Islet of Langerhans (tissue), 1 donor: ENCODE data around the gene MON1B.
"Not testable (repeated sequence)": the region's sequence is repeated elsewhere in the genome, so short reads cannot be mapped to it uniquely, and the experiment has no call there.

Experiments
- FAIRE-seq: peaks from one replicate; lab custom pipeline; 2011; peaks lifted over from hg19 to GRCh38; lab: Jason Lieb, UNC

MON1B gene

DNA sequence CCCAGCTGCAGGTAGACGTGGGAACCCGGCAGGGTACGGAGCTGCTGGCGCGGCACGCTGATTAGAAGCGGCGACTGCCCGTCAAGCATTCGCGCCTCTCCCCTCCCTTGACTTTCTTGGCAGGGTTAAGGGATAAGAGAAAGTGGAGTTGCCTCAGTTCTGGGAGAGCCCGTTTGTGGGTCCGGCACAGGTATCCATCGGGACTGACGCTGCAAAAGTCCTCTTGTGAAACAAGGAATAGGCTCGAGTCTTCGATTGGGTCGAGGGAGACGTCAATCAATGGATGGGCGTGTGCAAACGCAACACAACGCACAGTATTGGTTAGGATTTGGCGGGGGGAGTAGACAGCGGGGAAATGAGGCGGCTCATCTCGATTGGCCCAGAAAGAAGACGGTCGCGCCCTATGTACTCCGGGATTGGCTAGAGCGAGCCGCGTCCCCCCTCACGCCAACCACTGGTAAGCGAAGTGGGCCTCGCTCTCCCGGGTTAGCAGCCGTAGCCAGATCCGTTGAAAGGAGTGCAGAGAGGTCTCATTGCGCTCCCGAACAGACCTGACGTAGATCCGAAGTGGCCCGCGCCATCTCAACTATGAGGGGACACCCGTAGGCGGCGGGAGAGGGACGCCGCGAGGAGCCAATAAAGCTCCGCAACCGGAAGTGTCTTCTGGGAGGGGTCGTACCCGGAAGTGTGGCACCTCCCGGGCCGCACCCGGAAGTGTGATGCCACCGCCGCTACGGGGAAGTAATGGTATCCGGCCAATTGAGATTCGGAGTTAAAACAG is at the start of gene MON1B:
Gene MON1B (plus strand): TSS at position 713 of the 781 bp plus-strand sequence. CDS start 296 bp downstream, outside the sequence.
- FAIRE-seq, result peak; percentile 94

DNA sequence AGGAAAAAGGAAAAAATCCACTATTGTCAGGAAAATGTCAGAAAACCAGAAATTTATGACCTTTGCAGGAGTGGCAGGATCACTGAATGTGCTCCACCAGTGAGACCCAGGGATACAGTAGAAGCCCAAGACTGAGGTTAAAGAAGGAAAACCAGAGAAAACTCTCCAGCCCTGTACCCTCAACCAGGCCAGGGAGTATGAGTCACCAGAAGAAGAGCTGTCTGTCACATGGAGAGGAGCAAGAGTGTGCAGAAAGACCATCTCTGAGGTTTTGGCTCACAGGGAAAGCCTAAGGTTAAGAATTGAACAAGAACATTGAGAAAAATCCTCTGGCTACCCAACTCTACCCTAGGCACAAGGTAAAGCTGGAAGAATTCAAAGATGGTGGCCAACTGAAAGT is 47.6 kb upstream of the MON1B start:
- FAIRE-seq, result no peak

DNA sequence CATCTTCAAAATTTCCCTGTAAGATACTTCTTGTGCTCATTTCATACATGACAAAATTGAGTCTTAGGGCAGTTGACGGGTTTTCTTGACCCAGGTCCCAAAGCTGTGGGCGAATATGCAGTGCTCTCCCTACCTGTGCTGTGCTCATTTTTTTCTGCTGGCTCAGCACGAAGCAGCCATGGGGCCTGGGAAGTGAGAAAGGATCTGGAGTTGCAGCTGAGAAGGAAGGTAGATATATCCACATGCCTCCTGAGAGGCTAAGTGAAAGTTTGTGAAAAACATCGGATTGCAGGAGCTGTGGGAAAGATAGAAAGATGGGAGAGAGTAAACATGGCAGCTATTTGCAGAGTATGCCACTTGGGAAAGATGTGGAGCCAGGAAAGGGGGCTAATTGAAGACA is 42.9 kb upstream of the MON1B start:
- no peak for FAIRE-seq

DNA sequence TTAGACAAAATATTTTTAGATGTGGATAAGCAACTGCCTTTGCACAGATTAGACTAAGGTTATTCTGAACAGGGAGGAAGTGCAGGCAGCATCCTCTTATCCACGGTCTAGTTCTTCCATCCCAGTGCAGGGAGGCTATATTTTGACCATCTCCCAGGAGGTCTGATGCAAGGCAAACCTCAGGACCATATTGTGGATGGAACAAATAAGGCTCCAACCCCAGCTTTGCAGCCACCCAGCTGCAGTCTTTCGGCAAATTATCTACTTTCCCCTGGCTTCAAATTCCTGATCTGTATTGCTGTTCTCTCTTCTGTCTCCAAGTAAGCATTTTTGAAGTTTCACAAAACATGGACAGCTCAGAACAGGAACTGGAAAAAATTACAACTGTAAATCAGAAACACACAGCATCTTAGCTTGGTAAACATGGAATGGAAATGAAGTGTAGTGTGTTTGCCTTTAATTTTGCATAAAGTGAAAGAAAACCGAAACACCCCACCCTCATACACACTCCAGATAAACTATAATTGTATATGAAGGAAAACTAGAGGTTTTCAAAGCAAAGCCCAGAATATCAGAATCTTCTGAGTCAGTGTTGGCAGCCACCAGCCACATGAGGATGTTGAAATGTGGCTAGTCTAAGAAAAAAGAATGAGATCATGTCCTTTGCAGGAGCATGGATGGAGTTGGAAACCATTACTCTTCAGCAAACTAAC is 33.5 kb upstream of the MON1B start:
- no peak for FAIRE-seq

DNA sequence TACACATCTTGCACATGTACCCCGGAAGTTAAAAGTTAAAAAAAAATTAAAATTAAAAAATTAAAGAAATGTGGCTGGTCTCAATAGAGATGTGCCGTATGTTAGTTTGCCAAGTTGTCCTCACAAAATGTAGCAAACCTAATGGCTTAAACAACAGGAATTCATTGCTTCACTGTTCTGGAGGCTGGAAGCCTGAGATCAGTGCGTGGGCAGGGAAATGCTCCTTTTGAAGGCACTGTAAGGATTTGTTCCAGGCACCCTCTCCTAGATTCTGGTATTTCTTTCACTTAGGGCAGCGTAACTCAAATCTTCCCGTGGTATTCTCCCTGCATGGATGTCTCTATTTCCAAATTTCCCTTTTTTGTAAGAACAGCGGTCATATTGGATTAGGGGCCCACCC is 32.7 kb upstream of the MON1B start:
- FAIRE-seq, result no peak

DNA sequence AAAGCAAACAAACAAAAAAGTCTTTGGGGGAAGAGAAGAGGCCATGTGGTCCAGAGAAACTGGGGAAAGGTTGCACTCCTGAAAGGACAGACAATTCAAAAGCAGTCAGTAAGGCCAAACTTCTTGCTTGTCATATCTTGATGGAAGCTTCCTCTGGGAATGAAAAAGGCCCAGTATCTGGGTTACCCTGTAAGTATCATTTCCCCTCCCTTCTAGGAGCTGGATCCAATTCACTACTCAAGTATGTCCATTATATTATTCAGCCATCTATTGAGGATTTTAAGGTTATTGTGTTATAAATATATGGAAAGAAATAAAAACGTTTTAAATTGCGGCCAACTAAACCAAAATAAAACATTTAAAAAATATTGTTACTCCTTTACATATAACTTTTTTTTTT is 26.0 kb upstream of the MON1B start:
- FAIRE-seq, result no peak

DNA sequence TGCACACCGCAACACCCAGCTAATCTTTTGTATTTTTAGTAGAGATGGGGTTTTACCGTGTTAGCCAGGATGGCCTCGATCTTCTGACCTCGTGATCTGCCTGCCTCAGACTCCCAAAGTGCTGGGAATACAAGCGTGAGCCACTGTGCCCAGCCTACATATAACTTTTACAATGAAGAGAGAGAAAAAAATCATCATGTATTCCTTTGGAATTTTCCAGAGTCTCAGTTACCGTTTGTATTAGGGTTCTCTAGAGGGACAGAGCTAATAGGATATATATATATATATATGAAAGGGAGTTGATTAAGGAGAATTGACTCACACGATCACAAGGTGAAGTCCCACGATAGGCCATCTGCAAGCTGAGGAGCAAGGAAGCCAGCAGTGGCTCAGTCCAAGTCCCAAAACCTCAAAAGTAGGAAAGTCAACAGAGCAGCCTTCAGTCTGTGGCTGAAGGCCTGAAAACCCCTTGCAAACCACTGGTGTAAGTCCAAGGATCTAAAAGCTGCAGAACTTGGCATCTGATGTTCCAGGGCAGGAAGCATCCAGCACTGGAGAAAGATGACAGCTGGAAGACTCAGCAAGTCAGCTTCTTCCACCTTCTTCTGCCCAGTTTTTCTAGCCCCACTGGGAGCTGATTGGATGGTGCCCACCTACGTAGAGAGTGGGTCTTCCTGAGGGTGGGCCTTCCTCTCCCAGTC is 25.3 kb upstream of the MON1B start:
- FAIRE-seq, result not testable (repeated sequence)

DNA sequence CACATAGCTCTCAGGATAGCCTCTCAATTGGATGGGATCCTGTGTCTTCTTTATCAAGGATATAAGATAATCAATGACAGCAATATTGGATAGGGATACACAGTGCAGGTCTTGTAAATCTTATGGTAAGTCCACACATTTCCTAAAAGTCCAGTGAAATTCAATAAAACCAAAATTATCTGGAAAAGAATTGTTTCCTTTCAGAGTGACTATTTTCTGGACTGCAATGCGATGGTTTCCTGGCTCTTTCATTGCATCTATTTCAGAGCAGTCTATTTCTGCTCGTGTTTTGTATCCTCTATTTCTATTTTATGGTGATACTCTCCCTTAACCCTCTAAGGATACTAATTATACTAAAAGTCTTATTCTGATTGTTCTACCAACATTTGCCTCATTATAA is 24.3 kb upstream of the MON1B start:
- FAIRE-seq, result no peak

DNA sequence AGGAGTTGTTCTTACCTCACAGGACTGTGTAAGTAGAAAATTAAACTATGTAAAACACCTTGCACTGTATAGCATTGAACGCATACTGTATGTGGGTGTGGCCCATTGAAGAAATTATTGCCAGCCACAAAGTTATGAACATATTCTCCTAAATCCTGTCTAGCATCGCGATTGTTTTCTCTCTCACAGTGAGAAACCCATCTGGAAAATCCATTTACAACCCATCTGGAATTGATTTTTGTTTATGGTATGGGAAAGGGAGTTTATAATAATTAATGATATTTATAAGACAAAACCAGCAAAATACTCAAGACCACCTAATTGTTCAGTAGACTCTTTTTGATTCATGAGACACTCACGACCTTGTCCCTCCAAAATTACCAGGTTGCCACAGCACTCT is 22.1 kb upstream of the MON1B start:
- no peak for FAIRE-seq

DNA sequence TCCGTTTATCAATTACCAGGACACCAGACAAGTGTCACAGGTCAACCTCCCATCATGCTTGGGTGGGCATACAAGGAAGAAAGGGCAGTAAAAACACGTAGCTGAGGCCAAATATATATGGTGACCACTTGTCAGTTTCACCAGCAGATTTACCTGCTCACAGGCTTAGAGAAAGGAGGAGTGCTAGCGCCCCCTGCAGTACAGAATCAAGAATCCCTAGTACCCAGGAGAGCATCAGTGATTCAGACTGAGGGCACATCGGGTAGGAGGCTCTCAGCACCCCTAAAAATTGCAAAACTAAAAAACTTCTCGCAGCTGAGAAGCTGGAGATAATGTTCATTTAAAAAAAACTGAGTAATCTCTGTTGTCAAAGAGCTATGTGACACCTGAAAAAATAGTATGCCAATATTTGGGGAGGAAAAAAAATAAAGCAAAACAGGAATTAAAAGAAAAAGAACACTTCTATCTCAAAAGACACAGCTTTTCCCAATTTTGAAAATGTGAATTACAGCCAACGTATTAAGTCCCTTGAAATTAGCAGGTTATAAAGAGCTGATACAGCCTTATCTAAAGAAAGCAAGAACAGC is 21.2 kb upstream of the MON1B start:
- FAIRE-seq, result no peak

DNA sequence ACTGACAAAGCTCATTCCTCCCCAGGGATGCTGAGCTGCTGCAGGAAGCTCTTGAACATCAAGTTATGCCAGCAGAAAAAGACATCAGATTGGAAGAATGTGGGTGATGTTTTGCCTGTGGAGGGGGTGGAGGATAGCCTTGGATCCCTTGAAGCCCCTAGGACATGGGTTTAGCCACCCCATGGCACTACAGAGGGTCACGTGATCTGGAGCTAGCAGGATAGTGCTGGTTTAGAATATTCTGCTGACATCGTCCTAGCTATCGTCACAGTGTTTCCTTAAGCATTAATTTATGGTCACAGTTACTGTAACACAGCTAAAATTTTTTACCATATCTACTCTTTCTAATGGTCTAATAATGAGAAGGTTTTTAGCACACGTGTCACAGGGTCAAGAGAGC is 20.2 kb upstream of the MON1B start:
- no peak for FAIRE-seq

DNA sequence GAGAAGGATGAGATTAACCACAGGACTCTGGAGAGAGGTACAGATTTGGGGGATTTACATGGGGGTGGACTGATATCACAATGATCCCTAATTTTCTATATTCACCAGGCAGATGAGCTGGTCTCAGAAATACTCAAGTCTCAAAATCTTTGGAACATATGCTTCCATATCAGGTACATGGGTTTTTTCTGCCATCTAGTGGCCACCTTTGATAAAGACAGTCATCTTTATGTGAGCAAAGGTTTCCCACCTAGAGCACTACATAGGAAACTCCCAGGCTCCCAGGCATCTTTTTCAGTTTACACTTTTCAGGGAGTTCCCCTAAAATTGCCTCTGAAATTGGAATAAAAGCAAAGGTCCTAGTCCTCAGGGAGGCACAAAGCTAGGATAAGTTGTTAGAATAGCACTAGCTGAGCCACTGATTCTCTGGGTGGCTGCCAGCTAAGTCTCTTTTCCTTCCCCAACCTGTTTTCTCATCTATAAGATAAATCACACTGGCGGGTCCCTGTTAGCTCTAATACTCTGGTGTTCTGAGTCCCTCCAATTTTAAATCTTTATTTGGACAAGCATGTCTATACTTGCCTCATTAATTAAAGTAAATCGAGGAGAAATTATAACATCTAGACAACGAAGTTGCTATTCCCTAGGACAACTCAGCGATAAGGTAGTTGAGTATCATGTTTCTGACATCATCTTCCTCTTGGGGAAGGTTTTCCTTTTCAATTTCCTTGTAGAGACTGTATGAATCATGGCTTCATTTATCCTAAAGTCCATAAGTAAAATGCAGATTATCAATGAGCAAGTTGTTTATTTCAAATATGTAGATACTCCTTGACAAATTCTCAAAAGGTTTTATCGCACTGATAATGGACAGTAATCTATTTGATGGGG is 19.0 kb upstream of the MON1B start:
- peak; percentile 99 for FAIRE-seq

DNA sequence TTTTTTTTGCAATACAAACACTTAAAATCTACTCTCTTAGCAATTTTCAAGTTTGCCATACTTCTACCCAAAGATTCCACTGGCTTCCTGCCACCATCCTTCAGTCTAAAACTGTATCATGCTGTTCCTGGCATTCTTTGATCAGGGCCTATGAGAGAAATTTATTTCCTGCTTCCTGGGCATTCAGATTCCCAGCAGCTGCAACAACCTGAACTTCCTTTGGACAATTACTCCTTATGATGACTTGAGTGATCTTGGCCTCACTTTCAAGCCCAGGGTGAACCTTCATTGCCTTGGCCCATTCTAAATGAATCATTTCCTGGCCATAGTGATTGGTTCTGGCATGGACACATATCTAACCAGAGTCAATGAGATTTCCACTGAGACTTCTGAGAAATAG is 18.0 kb upstream of the MON1B start:
- FAIRE-seq, result no peak

DNA sequence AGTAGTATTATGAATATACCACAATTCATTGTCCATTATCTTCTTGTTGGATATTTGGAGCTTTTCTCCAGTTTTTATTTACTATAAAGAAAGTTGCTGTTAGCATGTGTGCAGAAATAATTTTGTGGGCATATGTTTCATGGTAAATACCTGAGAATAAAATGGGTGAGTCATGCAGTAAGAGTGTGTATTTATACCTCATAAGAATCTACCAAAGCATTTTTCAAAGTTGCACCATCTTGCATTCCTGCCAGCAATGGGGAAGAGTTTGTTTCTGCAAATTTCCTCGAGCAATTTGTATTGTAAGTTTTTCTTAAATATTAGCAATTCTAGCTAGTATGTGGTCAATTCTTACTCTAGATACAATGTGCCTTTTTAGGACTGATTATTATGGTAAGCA is 7.9 kb upstream of the MON1B start:
- FAIRE-seq, result no peak

DNA sequence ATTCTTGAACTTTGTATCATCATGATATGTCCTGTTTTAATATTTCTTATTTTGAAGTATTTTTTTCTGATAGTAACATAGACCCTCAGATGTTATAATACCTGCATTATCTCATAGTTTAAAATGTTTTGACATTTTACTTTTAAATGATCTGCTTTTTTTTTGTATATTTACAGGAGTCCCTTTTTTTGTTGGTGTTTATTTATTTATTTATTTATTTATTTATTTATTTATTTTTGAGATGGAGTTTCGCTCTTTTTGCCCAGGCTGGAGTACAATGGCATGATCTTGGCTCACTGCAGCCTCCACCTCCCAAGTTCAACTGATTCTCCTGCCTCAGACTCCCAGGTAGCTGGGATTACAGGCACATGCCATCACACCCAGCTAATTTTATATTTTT is 4.7 kb upstream of the MON1B start:
- FAIRE-seq, result not testable (repeated sequence)

DNA sequence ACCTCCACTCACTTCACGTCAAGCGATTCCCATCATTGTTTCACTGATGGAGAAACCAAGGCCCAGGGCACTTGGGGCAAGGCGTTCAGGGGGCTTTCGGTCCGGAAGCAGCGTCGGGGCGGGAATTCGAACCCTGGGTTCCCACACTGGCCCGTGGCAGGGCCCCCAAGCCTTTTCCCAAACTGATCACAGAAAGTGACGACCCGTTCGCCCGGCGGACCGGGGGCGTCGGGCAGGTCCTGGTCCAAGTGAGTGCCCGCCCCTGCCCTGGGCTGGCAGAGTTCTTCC is 856 bp upstream of the MON1B start:
- FAIRE-seq, result no peak

DNA sequence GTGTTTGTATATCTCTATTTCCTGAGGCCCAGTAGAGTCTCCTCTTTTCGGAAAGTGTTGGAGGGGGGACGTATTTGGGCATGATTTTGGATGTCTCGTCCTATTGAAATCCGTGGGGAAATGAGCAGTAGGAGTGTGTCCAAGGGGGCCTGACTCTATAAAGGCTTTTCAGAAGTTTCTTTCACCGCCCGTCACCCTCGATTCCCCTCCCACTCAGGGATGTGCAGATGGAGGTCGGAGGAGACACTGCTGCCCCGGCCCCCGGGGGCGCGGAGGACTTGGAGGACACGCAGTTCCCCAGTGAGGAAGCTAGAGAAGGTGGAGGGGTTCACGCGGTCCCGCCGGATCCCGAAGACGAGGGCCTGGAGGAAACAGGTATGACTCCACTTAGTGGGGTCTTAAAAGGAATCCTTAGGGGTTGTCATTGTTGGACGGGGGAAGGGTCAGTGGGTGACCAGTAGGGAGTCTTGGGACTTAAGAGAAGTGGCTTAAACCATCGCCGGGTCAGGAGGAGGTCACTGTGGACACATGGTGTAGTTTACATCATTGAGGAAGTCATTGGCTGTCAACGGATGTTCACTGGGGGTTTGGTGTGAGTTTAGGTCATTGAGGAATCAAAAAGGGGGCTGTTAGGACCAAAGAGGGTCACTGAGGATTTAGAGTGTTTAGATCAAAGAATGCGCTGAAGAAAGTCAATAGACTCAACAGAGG is 424 bp downstream of the MON1B start:
- no peak for FAIRE-seq

DNA sequence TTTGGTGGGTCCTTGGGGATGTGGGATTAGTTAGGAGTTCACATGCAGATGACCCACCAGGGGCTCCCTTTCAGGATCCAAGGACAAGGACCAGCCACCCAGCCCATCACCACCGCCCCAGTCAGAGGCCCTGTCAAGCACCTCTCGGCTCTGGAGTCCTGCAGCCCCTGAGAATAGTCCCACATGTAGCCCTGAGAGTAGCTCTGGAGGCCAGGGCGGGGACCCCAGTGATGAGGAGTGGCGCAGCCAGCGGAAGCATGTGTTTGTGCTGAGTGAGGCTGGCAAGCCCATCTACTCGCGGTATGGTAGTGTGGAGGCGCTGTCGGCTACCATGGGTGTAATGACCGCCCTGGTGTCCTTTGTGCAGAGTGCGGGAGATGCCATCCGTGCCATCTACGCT is 2.4 kb downstream of the MON1B start:
- FAIRE-seq, result no peak

DNA sequence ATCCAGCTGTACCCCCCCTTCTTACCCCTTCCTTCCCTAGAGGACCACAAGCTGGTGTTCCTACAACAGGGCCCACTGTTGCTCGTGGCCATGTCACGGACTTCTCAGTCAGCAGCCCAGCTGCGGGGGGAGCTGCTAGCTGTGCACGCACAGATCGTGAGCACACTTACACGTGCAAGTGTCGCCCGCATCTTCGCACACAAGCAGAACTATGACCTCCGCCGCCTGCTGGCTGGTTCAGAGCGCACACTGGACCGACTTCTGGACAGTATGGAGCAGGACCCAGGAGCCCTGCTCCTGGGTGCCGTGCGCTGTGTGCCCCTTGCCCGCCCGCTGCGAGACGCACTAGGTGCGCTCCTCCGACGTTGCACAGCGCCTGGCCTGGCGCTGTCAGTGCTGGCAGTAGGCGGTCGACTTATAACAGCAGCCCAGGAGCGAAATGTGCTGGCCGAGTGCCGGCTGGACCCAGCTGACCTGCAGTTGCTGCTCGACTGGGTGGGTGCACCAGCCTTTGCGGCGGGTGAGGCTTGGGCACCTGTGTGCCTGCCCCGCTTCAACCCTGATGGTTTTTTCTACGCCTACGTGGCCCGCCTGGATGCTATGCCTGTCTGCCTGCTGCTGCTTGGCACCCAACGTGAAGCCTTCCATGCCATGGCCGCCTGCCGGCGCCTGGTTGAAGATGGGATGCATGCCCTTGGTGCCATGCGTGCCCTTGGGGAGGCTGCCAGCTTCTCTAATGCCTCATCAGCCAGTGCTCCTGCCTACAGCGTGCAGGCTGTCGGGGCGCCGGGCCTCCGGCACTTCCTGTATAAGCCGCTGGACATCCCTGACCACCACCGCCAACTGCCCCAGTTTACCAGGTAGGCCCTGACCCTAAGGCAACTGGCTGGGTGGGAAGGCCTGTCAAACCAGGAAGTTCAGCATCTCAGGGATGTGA is 3.6 kb downstream of the MON1B start:
- FAIRE-seq, result no peak

DNA sequence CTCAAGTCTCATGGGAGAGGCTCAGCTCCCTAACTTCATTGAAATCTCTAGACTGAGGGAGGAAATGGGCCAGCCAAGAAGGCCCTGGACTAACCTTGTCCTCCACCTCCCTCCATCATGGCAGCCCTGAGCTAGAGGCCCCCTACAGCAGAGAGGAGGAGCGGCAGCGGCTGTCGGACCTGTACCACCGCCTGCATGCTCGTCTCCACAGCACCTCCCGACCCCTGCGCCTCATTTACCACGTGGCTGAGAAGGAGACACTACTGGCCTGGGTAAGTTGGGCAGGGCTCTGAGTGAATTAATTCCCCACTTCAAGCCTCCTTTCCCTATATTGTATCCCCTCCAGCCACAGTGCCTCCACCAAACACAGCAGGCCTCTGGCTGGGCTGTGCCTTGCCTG is 4.4 kb downstream of the MON1B start:
- FAIRE-seq, result no peak
